GM21576 (cell line): Measurements from ENCODE around the gene EIF5.

Experiments
- ATAC-seq: cut with Tn5 transposase; IDR thresholded peaks from one replicate; pipeline ENCODE4 v1.9.1; 2021; ENCODE audit warnings: mild to moderate bottlenecking, moderate library complexity; ENCODE audit not compliant: unreplicated experiment

Gene EIF5

GRCh38 chr14:103360548-103360947 is 26.5 kb downstream of the EIF5 start:
- ATAC-seq, result no peak

DNA sequence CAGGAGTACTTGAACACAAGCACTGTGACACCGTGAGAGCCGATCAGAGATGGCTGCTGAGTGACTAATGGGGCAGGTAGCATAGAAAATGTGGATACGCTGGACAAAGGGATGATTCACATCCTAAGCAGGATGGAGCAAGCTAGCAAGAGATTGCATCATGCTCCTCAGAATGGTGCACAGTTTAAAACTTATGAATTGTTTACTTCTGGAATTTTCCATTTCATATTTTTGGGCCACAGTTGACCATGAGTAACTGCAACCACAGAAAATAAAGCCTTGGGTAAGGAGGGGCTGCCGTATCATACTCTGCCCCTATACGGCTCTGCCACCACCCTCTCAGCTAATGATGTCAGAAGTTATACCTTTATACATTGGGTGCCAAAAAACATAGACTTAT is 27.8 kb downstream of the EIF5 start:
- ATAC-seq, result no peak

GRCh38 chr14:103362780-103363179 is 28.7 kb downstream of the EIF5 start:
- ATAC-seq, result no peak

DNA sequence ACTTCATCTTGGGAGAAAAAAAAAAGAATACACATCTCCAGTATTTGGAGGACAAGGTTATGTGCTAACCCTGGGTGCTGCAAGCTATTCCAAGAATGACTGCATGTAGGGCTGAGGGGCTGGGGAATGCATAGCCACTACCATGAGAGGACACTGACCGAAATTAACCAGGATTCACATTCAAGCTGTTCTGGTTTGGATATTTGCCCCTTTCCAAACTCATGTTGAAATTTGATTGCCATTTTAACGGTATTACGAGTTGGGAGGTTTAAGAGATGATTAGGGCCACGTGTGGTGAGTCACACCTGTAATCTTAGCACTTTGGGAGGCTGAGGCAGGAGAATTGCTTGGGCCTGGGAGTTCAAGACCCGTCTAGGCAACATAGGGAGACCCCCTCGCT is 32.7 kb downstream of the EIF5 start:
- no peak for ATAC-seq

DNA sequence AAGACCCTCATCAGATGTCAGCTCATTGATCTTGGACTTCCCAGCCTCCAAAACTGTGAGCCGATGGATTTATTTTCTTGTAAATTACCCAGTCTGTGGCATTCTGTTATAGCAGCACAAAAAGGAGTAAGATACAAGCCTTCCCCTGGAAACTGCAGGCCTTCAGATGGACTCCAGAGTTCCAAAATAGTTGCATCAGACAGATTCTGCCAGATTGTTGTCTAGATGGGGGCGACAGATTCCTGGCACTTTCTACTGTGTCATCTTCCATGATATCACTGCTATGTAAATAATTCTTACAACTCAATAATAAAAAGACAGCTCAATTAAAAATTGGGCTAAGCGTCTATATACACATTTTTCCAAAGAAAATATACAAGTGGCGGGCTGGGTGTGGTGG is 34.0 kb downstream of the EIF5 start:
- no peak for ATAC-seq

GRCh38 chr14:103370087-103370486 is 36.0 kb downstream of the EIF5 start:
- no peak for ATAC-seq

DNA sequence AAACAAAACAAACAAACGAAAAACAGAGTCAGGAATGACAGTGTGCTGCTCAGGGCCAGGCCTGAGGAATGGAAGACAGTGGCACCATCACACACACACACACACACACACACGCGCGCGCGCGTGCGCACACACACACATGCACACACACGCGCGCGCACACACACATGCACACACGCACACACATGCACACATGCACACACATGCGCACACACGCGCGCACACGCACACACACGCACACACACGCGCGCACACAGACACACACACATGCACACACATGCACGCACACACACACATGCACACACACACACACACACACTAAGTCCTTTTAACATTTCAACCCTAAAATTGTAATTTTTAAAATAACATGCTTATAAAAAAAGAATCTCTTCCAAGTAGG is 38.0 kb downstream of the EIF5 start:
- no peak for ATAC-seq

- no peak for ATAC-seq
Measured at GRCh38 chr14:103372552-103373304, 38.7 kb downstream of the EIF5 start.

DNA sequence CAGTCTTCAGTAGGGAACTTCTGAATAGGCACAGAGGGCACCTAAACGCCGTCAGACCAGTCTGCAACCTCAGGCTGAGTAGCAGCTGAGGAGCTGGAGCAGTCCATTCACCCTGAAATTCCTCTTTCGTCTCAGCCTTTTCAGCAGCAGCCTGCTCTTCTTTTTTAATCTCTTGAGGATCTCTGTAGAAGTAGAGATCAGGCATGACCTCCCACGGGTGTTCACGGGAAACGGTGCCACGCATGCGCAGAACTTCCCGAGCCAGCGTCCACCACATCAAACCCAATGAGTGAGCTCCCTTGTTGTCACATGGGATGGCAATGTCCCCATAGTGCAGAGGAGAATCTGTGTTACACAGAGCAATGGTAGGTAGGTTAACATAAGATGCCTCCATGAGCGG is 40.1 kb downstream of the EIF5 start:
- no peak for ATAC-seq

DNA sequence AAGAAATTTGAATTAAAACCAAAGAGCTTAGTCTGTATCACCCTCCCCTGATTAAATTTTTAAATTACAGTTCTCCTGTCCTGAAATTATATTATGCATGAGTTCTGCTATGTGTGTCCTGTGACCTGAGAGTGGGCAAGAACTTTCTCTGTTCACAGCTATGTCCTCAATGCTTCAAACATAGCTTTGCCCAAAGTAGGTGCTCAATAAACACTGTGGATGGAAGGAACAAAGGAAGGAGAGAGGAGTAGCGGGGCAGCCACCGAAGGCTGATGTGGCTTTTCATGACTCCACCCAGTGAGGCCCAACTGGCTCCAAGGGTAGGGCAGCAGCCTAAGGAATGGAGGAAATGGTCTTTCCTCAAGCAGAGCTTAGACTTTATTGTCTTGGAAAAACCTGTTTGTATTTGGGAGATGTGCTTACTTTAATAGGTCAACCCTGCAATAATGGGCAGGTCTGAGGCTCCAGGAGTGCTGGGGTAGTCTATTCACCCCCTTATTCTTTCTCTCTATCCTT is 43.5 kb downstream of the EIF5 start:
- no peak for ATAC-seq

DNA sequence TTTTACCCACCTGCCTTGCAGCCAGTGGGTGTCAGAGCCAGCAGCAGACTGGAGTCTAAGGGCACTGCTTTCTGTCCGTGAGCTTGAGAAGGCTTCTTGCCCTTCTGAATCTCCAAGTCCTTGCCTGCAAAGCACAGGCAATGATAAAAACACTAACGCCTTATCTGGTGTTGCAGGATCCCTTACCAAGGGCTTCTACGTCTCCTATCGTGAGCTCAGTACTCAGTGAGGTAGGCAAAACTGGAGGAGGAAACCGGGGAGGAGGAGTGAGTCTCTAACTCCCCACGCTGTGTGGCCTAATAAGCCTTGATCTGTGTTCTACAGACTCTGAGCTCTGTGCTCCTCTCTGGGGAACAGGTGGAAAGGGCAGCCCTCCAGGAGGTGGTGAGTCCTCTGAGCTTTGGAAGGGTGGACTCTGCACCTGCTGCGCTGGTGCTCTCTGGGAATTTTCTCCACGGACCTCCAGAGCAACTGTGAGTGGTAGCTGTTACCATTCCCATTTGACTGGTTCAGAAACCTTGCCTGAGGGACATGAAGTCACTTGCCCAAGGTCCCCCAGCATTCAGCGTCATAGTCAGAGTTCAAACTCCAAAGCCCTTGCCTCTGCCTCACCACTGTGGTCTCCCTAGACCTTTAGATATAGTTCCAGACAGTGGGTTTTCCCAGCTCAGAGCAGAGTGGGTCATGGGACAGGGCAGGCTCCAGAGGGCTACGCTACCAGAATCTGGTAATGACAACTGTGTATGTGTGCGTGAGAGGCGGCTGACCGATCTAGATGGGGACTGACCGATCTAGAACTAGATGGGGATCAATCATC is 44.2 kb downstream of the EIF5 start:
- ATAC-seq, result no peak

DNA sequence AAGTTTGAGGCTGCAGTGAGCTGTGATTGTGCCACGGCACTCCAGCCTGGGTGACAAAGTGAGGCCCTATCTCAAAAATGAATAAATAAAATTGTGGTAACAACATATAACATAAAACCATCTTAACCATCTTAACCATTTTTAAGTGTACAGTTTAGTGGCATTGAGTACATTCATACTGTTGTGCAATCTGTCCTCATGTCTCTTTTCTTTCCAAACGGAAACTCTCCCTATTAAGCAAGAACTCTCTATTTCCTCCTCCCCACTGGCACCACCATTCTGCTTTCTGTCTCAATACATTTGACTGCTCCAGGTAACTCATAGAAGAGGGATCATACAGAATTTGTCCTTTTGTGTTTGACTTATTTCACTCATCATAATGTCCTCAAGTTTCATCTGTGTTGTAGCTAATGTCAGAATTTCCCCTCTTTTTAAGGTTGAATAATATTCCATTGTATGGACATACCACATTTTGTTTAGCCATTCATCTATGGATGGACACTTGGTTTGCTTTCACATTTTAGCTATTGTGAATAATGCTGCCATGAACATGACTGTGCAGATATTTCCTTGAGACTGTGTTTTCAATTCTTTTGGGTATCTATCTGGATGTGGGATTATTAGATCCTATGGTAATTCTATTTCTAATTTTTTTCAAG is 46.8 kb downstream of the EIF5 start:
- no peak for ATAC-seq

GRCh38 chr14:103382376-103382775 is 48.3 kb downstream of the EIF5 start:
- ATAC-seq, result no peak

DNA sequence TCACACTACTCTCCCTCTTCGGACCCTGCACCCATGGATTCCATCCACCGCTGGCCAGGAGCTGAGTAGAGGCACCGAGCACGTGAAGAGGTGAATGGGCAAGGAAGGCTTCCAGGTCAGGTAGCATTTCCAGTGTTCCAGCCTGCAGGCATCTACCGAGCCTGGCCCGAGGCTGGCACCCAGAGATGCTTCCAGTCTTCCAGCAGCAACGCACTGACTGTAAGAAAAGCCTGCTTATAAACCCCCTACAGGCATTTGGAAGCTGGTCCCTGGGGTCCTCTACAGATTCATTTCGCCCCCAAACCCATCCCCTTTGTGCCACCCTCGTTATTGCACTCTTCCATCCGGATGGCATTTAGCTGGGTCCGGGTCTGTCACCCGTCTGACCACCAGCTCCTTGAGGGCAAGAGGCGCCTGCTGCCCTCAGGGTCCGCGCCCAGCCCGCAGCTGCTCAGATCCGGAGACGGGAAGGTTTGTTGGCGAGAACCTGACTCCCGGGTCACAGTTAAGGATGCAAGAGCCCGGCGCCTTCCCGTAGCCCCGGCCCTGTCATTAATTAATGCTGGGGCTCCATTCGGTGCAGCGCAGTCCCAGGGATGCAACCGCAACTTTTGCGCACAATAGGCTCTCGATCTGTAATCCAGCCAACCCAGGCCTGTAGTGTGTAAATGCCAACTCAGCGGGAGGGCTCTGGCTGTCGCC is 50.6 kb downstream of the EIF5 start:
- ATAC-seq, result peak; percentile 4

DNA sequence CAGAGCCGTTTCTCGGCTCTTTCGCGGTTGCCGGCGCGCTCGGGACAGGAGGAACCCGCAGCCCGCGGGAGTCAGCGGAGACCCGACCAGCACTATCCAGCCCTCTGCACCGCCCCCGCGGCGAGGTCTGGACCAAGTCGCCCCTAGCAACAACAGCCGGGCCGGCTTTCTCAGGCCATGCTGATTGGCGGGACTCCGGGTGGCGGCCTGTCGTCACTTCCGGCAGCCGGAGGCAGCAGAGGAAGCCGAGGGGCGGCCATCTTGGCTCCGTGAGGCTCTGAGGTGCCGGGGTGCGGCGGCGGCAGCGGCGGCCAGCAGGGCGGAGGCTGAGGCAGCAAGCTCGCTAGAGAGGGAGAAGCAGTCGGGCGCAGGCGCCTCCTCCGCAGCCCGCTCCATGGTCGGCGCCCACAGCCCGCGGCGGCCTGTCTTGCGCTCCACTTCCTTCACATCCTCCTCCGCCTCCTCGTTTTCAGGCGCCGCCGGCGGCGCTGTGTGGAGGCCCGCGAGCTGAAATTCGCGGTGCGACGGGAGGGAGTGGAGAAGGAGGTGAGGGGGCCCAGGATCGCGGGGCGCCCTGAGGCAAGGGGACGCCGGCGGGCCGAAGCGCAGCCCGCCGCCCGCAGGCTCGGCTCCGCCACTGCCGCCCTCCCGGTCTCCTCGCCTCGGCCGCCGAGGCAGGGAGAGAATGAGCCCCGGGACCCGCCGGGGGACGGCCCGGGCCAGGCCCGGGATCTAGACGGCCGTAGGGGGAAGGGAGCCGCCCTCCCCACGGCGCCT is 51.3 kb downstream of the EIF5 start, which contains the start of gene MARK3:
Gene MARK3, plus strand, starts transcription at position 264 of the 777 bp plus-strand sequence. CDS start 615 bp downstream, outside the sequence.
- ATAC-seq, result peak; percentile 95

DNA sequence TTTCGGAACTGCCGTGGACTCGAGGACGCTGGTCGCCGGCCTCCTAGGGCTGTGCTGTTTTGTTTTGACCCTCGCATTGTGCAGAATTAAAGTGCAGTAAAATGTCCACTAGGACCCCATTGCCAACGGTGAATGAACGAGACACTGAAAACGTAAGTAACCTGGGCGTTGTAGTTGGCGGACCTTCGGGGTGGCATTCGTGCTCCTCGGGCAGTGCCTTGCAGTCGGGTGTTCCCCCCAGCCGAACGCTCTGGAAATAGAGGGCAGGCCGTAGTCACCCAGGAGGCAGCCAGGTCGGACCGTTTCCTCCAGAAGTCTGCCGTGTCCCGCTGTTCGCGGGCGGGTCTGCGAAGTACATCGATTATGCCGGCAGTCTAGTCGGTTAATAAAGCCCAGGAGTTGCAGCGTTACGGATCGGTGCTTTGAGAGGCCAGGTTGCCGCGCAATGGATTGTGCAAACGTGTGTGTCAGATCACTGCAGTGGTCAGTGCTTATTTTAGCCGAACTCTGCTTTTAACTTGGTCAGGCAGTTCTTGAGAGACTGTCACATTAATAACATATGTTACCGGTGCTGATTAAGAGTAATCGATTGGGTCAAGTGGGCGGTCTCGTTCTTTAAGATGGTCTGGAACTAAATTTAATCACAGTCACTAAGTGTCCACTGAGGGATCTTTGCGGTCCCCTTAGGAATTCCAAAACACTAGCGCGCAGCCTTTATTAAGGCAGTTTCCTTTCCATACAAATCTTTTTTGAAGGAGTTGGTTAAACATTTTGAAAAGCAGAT is 52.1 kb downstream of the EIF5 start:
- ATAC-seq, result peak; percentile 5

GRCh38 chr14:103386713-103387329 is 52.8 kb downstream of the EIF5 start:
- ATAC-seq, result no peak

DNA sequence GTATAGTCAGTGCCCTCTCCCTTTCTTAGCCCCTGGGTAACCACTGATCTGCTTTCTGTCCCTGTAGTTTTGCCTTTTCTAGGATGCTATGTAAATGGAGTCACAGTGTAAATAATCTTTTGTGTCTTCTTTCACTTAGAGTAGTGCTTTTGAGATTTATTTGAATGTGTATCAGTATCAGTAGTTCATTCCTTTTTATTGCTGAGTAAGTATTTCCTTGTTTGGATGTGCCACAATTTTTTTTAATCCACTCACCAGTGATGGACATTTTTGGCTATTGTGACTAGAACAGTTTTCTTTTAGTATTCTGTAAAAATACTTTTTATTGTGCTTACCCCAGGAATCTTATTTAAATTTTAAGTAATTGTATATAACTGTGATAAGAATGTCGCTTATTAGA is 54.6 kb downstream of the EIF5 start:
- ATAC-seq, result no peak

- no peak for ATAC-seq
Measured at GRCh38 chr14:103390605-103391004, 56.6 kb downstream of the EIF5 start.
